NCI-H1694 treated with DMSO at 0.1 percent for 48 hours (cell line): Measurements from ENCODE around the gene WWOX.

Experiments
- DNase-seq: peaks from one replicate; lab custom pipeline; 2025; lab: John Stamatoyannopoulos, UW

The WWOX gene

GRCh38 chr16:78852081-78852635 is 752.7 kb downstream of the WWOX start:
- no peak for DNase-seq

GRCh38 chr16:78862022-78862421 is 762.6 kb downstream of the WWOX start:
- DNase-seq: no peak

- DNase-seq: no peak
Measured at GRCh38 chr16:78866521-78866920, 767.1 kb downstream of the WWOX start.

- DNase-seq: no peak
Measured at GRCh38 chr16:78869492-78869891, 770.0 kb downstream of the WWOX start.

- no peak for DNase-seq
Measured at GRCh38 chr16:78871241-78871640, 771.8 kb downstream of the WWOX start.

GRCh38 chr16:78876671-78877070 is 777.2 kb downstream of the WWOX start:
- DNase-seq: no peak

- DNase-seq: no peak
Measured at GRCh38 chr16:78877114-78877655, 777.7 kb downstream of the WWOX start.

GRCh38 chr16:78878570-78878969 is 779.1 kb downstream of the WWOX start:
- DNase-seq: no peak

GRCh38 chr16:78879011-78879410 is 779.6 kb downstream of the WWOX start:
- no peak for DNase-seq

- DNase-seq: no peak
Measured at GRCh38 chr16:78882150-78882549, 782.7 kb downstream of the WWOX start.

GRCh38 chr16:78882751-78883150 is 783.3 kb downstream of the WWOX start:
- DNase-seq: no peak

- peak; percentile 1 for DNase-seq
Measured at GRCh38 chr16:78884204-78884603, 784.8 kb downstream of the WWOX start.

GRCh38 chr16:78889346-78889745 is 789.9 kb downstream of the WWOX start:
- DNase-seq: no peak

- DNase-seq: no peak
Measured at GRCh38 chr16:78890373-78890895, 791.0 kb downstream of the WWOX start.

- DNase-seq: no peak
Measured at GRCh38 chr16:78892951-78893733, 793.7 kb downstream of the WWOX start.

- DNase-seq: no peak
Measured at GRCh38 chr16:78894886-78895285, 795.4 kb downstream of the WWOX start.

GRCh38 chr16:78895681-78896080 is 796.2 kb downstream of the WWOX start:
- DNase-seq: no peak

- no peak for DNase-seq
Measured at GRCh38 chr16:78896280-78896679, 796.8 kb downstream of the WWOX start.

- DNase-seq: no peak
Measured at GRCh38 chr16:78897299-78897698, 797.8 kb downstream of the WWOX start.

GRCh38 chr16:78900044-78900811 is 800.8 kb downstream of the WWOX start:
- no peak for DNase-seq

GRCh38 chr16:78900966-78901365 is 801.5 kb downstream of the WWOX start:
- no peak for DNase-seq

- DNase-seq: no peak
Measured at GRCh38 chr16:78902321-78902720, 802.9 kb downstream of the WWOX start.

GRCh38 chr16:78903237-78903636 is 803.8 kb downstream of the WWOX start:
- DNase-seq: no peak
